ENCODE data around the gene DCUN1D1.

DNA sequence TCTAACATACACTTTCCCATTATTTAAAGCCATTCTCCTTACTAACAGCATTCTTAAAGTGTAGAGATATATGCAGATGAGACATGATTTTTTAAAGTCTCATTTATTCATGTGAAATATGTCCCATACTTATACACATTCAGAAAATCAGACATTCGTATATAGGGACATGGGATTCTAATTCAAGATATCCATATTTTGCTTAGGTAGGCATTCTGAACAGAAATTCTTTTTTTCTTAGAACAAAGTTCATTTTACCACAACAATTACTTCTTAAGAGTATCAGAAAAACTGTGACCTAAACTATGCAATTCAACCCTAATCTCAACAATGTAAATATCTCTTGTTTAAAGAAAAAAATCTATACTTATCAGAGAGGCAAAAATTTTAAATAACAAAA, 16.2 kb downstream of the DCUN1D1 start:
- no peak for TF ChIP-seq POLR2A (IDR thresholded peaks at IDR 0.05; ENCODE audit: low read depth)
- no peak for TF ChIP-seq EP300 (IDR thresholded peaks at IDR 0.05)

All from esophagus muscularis mucosa (tissue), 2 donors.